Measurements from ENCODE around the gene DNM3. TPM values are rescaled to one million over a fixed set of nuclear protein-coding genes. Genes with fewer than 3 reads are reported as not detected.

Gene DNM3
- total and polyA plus RNA-seq, 10 of the 15 experiments (the other 5 are each of a cell fraction or from before 2014, with no cell fraction given) = 0.03 to 1.5 (median 0.08) TPM; not detected in 3

GRCh38 chr1:172405912-172406311 is 564.6 kb downstream of the DNM3 start:
- H3K27me3 ChIP-seq (replicated peaks in 1 of 2; ENCODE audit: control insufficient read depth in 2 of 2, insufficient read depth in 2 of 2, low read length in 1 of 2) = no peaks in the 10 kb centered on the region
- in situ Hi-C loops (cut with MboI) = no loop called here
- H3K9ac ChIP-seq (ENCODE audit: control insufficient read depth, insufficient read depth, low read length) = no peak overlapping the region
- no peaks in the 10 kb centered on the region for H3K9me3 ChIP-seq (replicated peaks; ENCODE audit: control insufficient read depth, insufficient read depth, low read length)
- ChIA-PET POLR2A (no interaction called here), RAD21 (ENCODE audit: unreplicated experiment) (interaction anchor here (1.6 to 3.8 kb wide), 3 partner anchors 10 to 403 kb away, joined by 4 to 21 read pairs (median 12); no protein-coding TSS in a partner anchor), SMC1A (ENCODE audit: uncharacterized antibody, unreplicated experiment) (interaction anchor here (0.6 to 4.7 kb wide), 6 partner anchors 10 to 404 kb away, joined by 3 to 31 read pairs (median 4); no protein-coding TSS in a partner anchor), CTCF (interaction anchor here (0.8 to 9.8 kb wide), 7 partner anchors 9 to 404 kb away, joined by 3 to 47 read pairs (median 4); partner anchors contain the start of gene PIGC)
- no peak overlapping the region for H3K4me3 ChIP-seq
- no peak overlapping the region for H3K27ac ChIP-seq (ENCODE audit: control insufficient read depth, insufficient read depth)
- no peak overlapping the region for H2AFZ ChIP-seq (ENCODE audit: control insufficient read depth, low read depth, low read length)
- peak; percentile 79 for FAIRE-seq
- TF ChIP-seq STAT3 (IDR thresholded peaks at IDR 0.05; ENCODE audit: low read depth, low read length) (no peak), ZBTB4 (CRISPR knock-in tag; IDR thresholded peaks at IDR 0.05) (no peak), RUNX3 (IDR thresholded peaks at IDR 0.05; ENCODE audit: low read length) (no peak), PKNOX1 (IDR thresholded peaks at IDR 0.05) (no peak), POLR2AphosphoS5 (IDR thresholded peaks at IDR 0.05; ENCODE audit: low read length) (no peak), MTA3 (IDR thresholded peaks at IDR 0.05; ENCODE audit: borderline replicate concordance, low read length) (no peak), ZNF217 (IDR thresholded peaks at IDR 0.05) (no peak), CBX3 (IDR thresholded peaks at IDR 0.05; ENCODE audit: borderline replicate concordance, low read depth) (no peak), PRDM15 (CRISPR knock-in tag; IDR thresholded peaks at IDR 0.05) (no peak), IKZF2 (IDR thresholded peaks at IDR 0.05) (no peak), BMI1 (IDR thresholded peaks at IDR 0.05; ENCODE audit: borderline replicate concordance) (no peak), CEBPB (IDR thresholded peaks at IDR 0.05; ENCODE audit: borderline replicate concordance in 1 of 2, low read depth in 2 of 2, low read length in 2 of 2) (no peak), SRF (IDR thresholded peaks at IDR 0.05; ENCODE audit: low read depth in 2 of 2, low read length in 2 of 2) (no peak), STAT1 (conservative IDR thresholded peaks at IDR 0.05) (no peak), ZZZ3 (IDR thresholded peaks at IDR 0.05; ENCODE audit: control insufficient read depth, insufficient read length, low read depth) (no peak), KAT2A (conservative IDR thresholded peaks at IDR 0.05; ENCODE audit: control insufficient read depth, low read depth, low read length) (no peak)
- no peaks in the 10 kb centered on the region for H3K36me3 ChIP-seq (ENCODE audit: control insufficient read depth in 2 of 2, insufficient read depth in 2 of 2, low read length in 1 of 2)
- intact Hi-C loops (cut with micrococcal nuclease; ENCODE audit: unreplicated experiment) = no loop called here
- no peak for DNase-seq (ENCODE audit: low read depth, low spot score)
- no TSS peak for BruUV-seq (replicated peaks)
- no peaks in the 10 kb centered on the region for H4K20me1 ChIP-seq (ENCODE audit: control insufficient read depth, insufficient read depth)
- no peak overlapping the region for H3K4me2 ChIP-seq (ENCODE audit: control insufficient read depth, insufficient read depth)
- H3K79me2 ChIP-seq (ENCODE audit: control insufficient read depth, insufficient read depth, low read length) = no peaks in the 10 kb centered on the region
- H3K4me1 ChIP-seq (ENCODE audit: control insufficient read depth, insufficient read depth, low read length) = no peaks in the 10 kb centered on the region
- peak; percentile 59 for ATAC-seq

Data from GM12878 (cell line).